D721Med (cell line): ENCODE results near the gene DAB1.

Source experiments
- DNase-seq: peaks from one replicate; pipeline ENCODE4 v3.0.0; 2011; ENCODE audit warnings: low spot score; ENCODE audit not compliant: insufficient read length
- FAIRE-seq: peaks from 2 replicates; lab custom pipeline; 2011; peaks lifted over from hg19 to GRCh38; lab: Jason Lieb, UNC
- CTCF ChIP-seq: IDR thresholded peaks from 2 replicates; pipeline ENCODE4 v1.5.1; 2012; ENCODE audit warnings: mild to moderate bottlenecking, control low read depth; ENCODE audit not compliant: insufficient read depth; ENCODE audit errors: missing control alignments

The DAB1 gene

GRCh38 chr1:56963667-56964066, 460.2 kb downstream of the DAB1 start:
- TF ChIP-seq CTCF = no peak
- no peak for FAIRE-seq
- no peak for DNase-seq

GRCh38 chr1:56961426-56961825, 462.4 kb downstream of the DAB1 start:
- DNase-seq (no peak), FAIRE-seq (no peak)
- TF ChIP-seq CTCF = no peak

GRCh38 chr1:56958526-56958925, 465.3 kb downstream of the DAB1 start:
- FAIRE-seq (no peak), DNase-seq (no peak)
- no peak for TF ChIP-seq CTCF

- DNase-seq = no peak
- no peak for FAIRE-seq
- no peak for TF ChIP-seq CTCF
Observed at GRCh38 chr1:56957931-56958330, 465.9 kb downstream of the DAB1 start.

GRCh38 chr1:56954664-56955063, 469.2 kb downstream of the DAB1 start:
- FAIRE-seq (no peak), DNase-seq (no peak)
- TF ChIP-seq CTCF = no peak

- DNase-seq (no peak), FAIRE-seq (no peak)
- TF ChIP-seq CTCF = no peak
Observed at GRCh38 chr1:56953386-56953785, 470.5 kb downstream of the DAB1 start.

GRCh38 chr1:56952501-56952900, 471.4 kb downstream of the DAB1 start:
- no peak for TF ChIP-seq CTCF
- FAIRE-seq (no peak), DNase-seq (no peak)
